Effector memory CD4-positive, alpha-beta T cell (primary cell): ENCODE results near the gene ARHGEF37.
"Not testable (repeated sequence)": the region's sequence is repeated elsewhere in the genome, so short reads cannot be mapped to it uniquely, and the experiment has no call there.

Experiments
- DNase-seq, 3 donors: peaks; one replicate each; pipeline ENCODE4 v3.0.0-alpha.2; 2020
- H3K27ac ChIP-seq: 2 replicates; pipeline ENCODE4 v1.7.0; 2013; ENCODE audit warnings: mild to moderate bottlenecking, low read length, moderate library complexity; ENCODE audit not compliant: insufficient read depth, poor library complexity, severe bottlenecking
- H3K27me3 ChIP-seq: replicated peaks from 2 replicates; pipeline ENCODE4 v1.7.0; 2013; ENCODE audit warnings: mild to moderate bottlenecking, low read length; ENCODE audit not compliant: insufficient read depth, control insufficient read depth, poor library complexity, severe bottlenecking
- H3K36me3 ChIP-seq: 2 replicates; pipeline ENCODE4 v1.7.0; 2013; ENCODE audit warnings: mild to moderate bottlenecking, low read length, moderate library complexity; ENCODE audit not compliant: control insufficient read depth, insufficient read depth
- H3K4me1 ChIP-seq: 2 replicates; pipeline ENCODE4 v1.7.0; 2013; ENCODE audit warnings: low read length, mild to moderate bottlenecking; ENCODE audit not compliant: control insufficient read depth, insufficient read depth, poor library complexity, severe bottlenecking
- H3K4me3 ChIP-seq: 2 replicates; pipeline ENCODE4 v1.7.0; 2013; ENCODE audit warnings: low read length, low read depth, mild to moderate bottlenecking; ENCODE audit not compliant: insufficient read depth, poor library complexity, severe bottlenecking
- H3K9me3 ChIP-seq: 2 replicates; pipeline ENCODE4 v1.7.0; 2013; ENCODE audit warnings: mild to moderate bottlenecking, low read length, moderate library complexity; ENCODE audit not compliant: control insufficient read depth

The ARHGEF37 gene

DNA sequence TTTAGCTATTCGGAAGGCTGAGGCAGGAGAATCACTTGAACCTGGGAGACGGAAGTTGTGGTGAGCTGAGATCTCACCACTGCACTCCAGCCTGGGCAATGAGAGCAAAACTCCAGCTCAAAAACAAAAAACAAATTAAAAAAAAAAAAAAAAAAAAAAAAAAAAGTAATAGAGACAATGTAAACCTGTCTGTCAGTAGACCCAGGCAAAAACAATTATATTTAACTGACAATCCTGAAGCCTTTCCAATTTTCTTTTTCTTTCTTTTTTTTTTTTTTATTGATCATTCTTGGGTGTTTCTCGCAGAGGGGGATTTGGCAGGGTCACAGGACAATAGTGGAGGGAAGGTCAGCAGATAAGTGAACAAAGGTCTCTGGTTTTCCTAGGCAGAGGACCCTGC is 88.0 kb downstream of the ARHGEF37 start:
- not testable (repeated sequence) for H3K27me3 ChIP-seq, DNase-seq, H3K36me3 ChIP-seq

DNA sequence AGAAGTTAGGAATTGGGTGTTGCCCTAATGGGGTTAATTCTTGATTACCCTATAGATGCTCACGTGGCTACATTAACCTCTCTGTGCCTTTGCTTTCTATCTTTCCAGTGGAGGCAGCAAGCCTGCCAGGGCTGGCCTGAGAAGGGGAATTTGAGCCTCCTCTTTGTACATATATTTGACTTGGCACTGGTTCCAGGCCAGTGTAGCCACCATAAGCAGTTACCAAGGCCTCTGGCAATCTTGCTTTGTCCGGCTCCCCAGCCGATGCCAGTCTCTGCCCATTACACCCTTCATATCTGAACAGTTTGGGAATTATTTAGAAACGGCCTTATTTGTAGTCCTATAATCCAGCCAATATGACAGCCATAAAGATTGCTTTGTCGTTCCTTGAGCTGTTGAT is 90.2 kb downstream of the ARHGEF37 start:
- DNase-seq = no peak
- no peaks in the 10 kb centered on the region for H3K36me3 ChIP-seq
- H3K9me3 ChIP-seq = no peaks in the 10 kb centered on the region
- no peaks in the 10 kb centered on the region for H3K4me1 ChIP-seq
- no peak overlapping the region for H3K4me3 ChIP-seq
- H3K27ac ChIP-seq = no peak overlapping the region
- H3K27me3 ChIP-seq = no peaks in the 10 kb centered on the region

More for the DNA sequence above, 88.0 kb downstream of the ARHGEF37 start:
- not testable (repeated sequence) for H3K4me1 ChIP-seq, H3K27ac ChIP-seq, H3K4me3 ChIP-seq, H3K9me3 ChIP-seq

DNA sequence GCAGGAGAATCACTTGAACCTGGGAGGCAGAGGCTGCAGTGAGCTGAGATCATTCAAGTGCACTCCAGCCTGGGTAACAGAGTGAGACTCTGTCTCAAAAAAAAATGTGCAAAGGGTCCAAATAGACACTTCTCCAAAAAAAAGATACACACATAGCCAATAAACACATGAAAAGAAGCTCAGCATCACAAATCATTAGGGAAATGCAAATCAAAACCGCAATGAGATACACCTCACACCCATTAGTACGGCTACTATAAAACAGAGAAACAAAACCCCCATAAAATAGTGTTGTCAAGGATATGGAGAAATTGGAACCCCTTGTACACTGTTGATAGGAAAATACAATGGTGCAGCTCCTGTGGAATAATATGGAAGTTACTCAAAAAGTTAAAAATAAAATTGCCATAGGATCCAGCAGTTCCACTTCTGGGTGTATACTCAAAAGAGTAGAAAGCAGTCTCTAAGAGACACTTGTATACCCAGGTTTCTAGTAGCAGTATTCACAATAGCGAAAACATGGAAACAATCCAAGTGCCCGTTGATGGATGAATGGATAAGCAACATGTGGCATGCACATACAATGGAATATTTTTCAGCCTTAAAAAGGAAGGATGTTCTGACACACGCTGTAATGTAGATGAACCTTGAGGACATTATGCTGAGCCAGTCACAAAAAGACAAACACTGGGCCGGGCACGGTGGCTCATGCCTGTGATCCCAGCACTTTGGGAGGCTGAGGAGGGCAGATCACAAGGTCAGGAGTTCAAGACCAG is 91.6 kb downstream of the ARHGEF37 start:
- no peak for DNase-seq
- H3K9me3 ChIP-seq = no peaks in the 10 kb centered on the region
- H3K27ac ChIP-seq = no peak overlapping the region
- no peaks in the 10 kb centered on the region for H3K36me3 ChIP-seq
- H3K4me1 ChIP-seq = no peaks in the 10 kb centered on the region
- no peaks in the 10 kb centered on the region for H3K27me3 ChIP-seq
- H3K4me3 ChIP-seq = no peak overlapping the region

DNA sequence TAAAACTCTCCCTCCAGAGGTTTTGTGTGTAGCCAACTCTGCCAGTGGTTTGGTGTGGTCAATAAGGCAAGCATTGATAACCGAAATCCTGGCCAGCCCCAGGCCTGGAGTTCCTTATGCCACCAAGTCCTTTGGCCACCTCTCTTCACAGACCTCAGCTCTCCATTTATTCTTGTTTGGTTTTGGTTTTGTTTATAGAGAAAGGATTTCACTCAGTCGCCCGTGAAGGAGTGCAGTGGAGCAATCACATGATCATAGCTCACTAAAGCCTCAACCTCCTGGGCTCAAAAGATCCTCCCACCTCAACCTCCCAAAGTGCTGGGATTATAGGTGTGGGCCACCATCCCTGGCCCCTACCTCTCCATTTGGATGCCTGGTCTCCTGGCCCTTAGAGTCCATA is 93.4 kb downstream of the ARHGEF37 start:
- no peak overlapping the region for H3K27ac ChIP-seq
- H3K36me3 ChIP-seq = no peaks in the 10 kb centered on the region
- no peaks in the 10 kb centered on the region for H3K9me3 ChIP-seq
- no peaks in the 10 kb centered on the region for H3K27me3 ChIP-seq
- H3K4me1 ChIP-seq = no peaks in the 10 kb centered on the region
- DNase-seq = no peak
- H3K4me3 ChIP-seq = no peak overlapping the region

DNA sequence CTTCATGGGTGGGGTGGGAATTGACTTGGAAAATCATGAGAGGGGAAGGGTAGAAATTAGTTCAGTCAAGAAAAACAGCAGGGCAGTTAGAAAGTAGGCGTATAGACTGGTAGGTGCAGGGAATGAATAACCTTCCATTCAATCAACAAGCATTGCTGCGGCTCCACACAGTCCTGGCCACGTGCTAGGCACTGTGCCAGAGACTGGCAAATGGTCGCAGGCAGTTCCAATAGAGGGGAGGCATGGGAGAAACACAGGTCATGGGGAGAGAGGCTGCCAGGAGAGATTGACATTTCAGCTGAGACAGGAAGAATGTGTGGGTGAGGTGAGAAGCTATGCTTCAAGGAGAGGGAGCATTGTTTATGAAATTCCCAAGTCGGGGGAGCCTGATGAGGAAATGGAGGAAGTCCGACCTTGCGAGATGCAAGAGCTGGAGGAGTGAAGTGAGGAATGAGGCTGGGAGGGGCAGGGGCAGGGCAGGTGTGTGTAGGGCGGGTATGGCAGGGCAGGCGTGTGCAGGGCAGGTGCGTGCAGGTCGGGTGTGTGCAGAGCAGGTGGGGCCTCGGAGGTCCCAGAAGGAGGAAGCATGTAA is 94.4 kb downstream of the ARHGEF37 start:
- Histone ChIP-seq H3K27ac (no peak overlapping the region), H3K4me3 (no peak overlapping the region), H3K27me3 (no peaks in the 10 kb centered on the region), H3K36me3 (no peaks in the 10 kb centered on the region), H3K4me1 (no peaks in the 10 kb centered on the region), H3K9me3 (no peaks in the 10 kb centered on the region)
- DNase-seq = no peak

DNA sequence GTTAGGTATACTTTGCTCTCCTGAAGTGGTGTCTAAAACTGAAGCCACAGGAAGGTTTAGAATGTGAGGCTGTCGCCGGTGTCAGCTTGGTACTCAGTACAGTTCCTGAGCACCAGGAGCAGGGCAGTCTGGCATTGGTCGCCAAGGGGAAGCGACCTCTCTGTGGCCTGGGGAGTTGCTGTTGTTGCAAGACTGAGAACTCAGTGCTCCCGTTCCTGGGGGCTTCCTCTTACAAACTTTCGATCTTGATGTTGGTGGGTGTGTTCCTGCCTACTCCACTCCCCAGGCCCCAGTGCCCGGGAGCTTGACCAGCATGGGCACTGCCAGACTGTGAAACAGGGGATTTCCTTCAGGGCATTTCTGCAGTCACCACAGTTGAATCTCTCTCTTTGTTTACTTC is 96.4 kb downstream of the ARHGEF37 start:
- H3K27ac ChIP-seq = no peak overlapping the region
- no peaks in the 10 kb centered on the region for H3K9me3 ChIP-seq
- no peaks in the 10 kb centered on the region for H3K4me1 ChIP-seq
- H3K27me3 ChIP-seq = no peaks in the 10 kb centered on the region
- DNase-seq = no peak
- H3K36me3 ChIP-seq = no peaks in the 10 kb centered on the region
- no peak overlapping the region for H3K4me3 ChIP-seq

DNA sequence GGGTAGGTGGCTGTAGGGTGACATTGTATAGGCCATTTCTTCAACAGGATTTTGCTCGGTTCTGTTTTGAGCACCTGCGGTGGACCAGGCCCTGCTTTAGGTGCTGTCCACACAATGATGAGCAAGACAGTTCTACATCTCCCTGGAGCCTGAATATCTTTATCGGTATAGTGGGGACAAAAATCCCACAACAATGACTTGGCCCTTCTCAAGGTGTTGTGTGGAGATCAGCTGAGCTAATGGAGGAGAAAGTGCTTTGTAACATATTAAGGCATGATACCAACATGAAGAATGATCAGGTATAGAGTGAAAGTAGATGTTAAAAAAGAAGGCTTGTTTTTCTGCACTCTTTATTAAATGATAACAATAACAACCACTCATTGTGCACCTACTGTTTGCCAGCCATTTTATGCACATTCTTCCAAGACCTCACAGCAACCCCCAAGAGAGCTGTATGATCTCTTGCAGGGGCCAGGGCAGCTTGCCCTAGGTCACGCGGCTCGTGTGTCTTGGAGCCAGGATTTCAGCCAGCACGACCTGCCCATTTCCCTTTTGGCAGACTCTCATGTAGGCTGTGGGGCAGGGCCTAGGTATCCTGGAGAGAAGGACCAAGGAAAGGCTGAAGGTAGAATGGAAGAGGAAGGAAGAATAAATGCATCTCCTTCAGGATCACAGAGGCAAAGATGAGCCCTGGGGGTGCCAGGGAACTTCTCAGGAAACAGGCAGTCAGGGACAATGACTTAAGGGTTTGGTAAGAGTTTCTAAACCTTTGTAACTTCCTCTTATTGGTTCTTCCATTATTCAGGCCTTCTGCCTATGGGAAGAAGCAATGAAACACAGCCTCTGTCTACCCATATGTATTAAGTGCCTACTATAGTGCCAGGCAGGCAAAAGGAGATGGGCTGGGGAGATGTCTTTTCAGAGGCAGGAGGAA is 98.8 kb downstream of the ARHGEF37 start:
- no peaks in the 10 kb centered on the region for H3K9me3 ChIP-seq
- H3K4me3 ChIP-seq = no peak overlapping the region
- H3K27ac ChIP-seq = no peak overlapping the region
- DNase-seq = no peak
- H3K27me3 ChIP-seq = no peaks in the 10 kb centered on the region
- H3K4me1 ChIP-seq = no peaks in the 10 kb centered on the region
- no peaks in the 10 kb centered on the region for H3K36me3 ChIP-seq

DNA sequence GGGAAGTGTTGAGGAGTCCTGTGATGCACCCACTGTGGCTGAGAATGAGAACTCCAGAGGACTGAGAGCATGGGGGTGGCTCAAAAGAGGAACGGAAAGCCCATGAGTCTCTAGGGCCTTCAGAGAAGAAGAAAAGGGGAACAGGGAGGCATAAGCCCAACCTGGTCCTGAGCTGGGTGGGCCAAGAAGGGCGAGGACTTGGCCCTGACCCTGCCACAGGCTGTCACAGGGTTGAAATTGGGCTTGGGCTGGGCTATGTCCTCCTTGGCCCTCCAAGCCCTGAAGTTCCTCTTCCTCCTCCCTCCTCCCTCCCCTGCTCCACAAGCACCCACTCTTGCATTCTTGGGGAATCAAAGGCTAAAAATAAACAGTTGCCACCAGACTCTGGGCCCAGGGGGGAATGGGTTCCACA is 99.5 kb downstream of the ARHGEF37 start:
- Histone ChIP-seq H3K9me3 (no peaks in the 10 kb centered on the region), H3K36me3 (no peaks in the 10 kb centered on the region), H3K27me3 (no peaks in the 10 kb centered on the region), H3K4me3 (no peak overlapping the region), H3K4me1 (no peaks in the 10 kb centered on the region), H3K27ac (no peak overlapping the region)
- DNase-seq = no peak

DNA sequence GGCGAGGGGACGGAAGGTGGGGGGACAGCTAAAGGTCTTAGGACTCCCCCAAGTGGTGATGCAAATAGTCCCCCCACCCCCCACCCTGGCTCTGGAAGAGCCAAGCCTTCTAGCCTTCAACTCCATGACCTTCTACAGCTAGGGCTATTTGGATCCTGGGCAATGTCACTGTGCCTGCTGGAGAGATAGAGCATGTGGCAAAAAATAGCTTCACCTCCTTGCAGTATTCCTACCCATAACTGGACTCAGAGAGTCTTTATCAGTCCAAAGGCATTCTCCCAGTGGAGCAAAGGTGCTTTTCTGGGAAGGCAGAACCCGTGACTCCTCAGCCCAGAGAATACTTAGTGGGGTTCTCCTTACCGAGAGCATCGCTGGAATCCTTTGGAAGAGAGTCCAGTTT is 100.0 kb downstream of the ARHGEF37 start:
- Histone ChIP-seq H3K27ac (no peak overlapping the region), H3K4me3 (no peak overlapping the region), H3K27me3 (no peaks in the 10 kb centered on the region), H3K9me3 (no peaks in the 10 kb centered on the region), H3K4me1 (no peaks in the 10 kb centered on the region), H3K36me3 (no peaks in the 10 kb centered on the region)
- no peak for DNase-seq

DNA sequence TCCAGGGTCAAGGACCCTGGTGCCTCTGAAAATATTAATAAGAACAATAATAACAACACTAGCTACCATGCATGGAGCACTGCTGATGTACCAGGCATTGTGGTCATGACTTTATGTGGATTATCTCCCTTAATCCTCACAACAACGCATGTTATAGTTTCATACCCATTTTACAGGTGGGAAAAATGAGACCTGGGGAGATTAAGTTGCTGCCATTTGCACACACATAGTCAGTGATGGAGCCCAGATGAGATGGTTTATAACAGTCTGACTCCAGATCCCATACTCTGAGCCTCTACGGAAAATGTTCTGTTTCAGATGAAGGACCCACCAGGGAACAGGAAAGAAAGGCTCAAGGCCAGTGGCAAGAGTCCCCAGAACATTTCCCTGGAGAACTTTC is 100.6 kb downstream of the ARHGEF37 start:
- Histone ChIP-seq H3K4me3 (no peak overlapping the region), H3K27me3 (no peaks in the 10 kb centered on the region), H3K27ac (no peak overlapping the region), H3K4me1 (no peaks in the 10 kb centered on the region), H3K9me3 (no peaks in the 10 kb centered on the region), H3K36me3 (no peaks in the 10 kb centered on the region)
- no peak for DNase-seq
